OCI-LY7 (cell line): ENCODE results near the gene ATP6V0D1. TPM values are rescaled to one million over a fixed set of nuclear protein-coding genes. Genes with fewer than 3 reads are reported as not detected.
A peak's percentile ranks its signal among the peaks of the same experiment; 100 is the strongest.

Experiments
- BruUV-seq: library from RNA; stranded (reverse); fragments of 400-500 nt; replicated peaks from 2 replicates; lab custom pipeline; 2021; lab: Mats Ljungman, UMichigan
- CTCF ChIA-PET: fragments of 300-600 bp; sonication (Branson Sonifier 250); formaldehyde crosslinking; loops from one replicate; lab custom pipeline; 2022; ENCODE audit warnings: antibody characterized with exemption; ENCODE audit not compliant: unreplicated experiment; lab: Charles Lee
- POLR2A ChIA-PET: fragments of 300-600 bp; sonication (Branson Sonifier 250); formaldehyde crosslinking; loops from one replicate; lab custom pipeline; 2022; ENCODE audit warnings: antibody characterized with exemption; lab: Charles Lee
- DNase-seq: peaks from one replicate; pipeline ENCODE4 v3.0.0-alpha.2; 2015; ENCODE audit warnings: low spot score
- H2AFZ ChIP-seq: fragments of 200-600 bp; sonication (generic), shearing (Covaris generic); 2 replicates; pipeline ENCODE4 v1.6.1; 2014; ENCODE audit warnings: mild to moderate bottlenecking, antibody characterized with exemption, low read length, moderate library complexity
- H3K27ac ChIP-seq: fragments of 200-600 bp; sonication (generic); 2 replicates; pipeline ENCODE4 v1.5.1; 2014; ENCODE audit warnings: mixed run types, low read depth, mild to moderate bottlenecking, moderate library complexity, low read length, inconsistent platforms; ENCODE audit not compliant: poor library complexity, severe bottlenecking
- H3K36me3 ChIP-seq: fragments of 200-600 bp; sonication (generic); 2 replicates; pipeline ENCODE4 v1.6.1; 2014; ENCODE audit warnings: mild to moderate bottlenecking, antibody characterized with exemption, low read length, moderate library complexity, mixed read lengths; ENCODE audit not compliant: insufficient read depth
- H3K4me1 ChIP-seq: fragments of 200-600 bp; sonication (generic); 2 replicates; pipeline ENCODE4 v1.5.1; 2014; ENCODE audit warnings: mild to moderate bottlenecking, low read length; ENCODE audit not compliant: insufficient read depth, poor library complexity, severe bottlenecking
- H3K4me2 ChIP-seq: fragments of 200-600 bp; sonication (generic); 2 replicates; pipeline ENCODE4 v1.6.1; 2014; ENCODE audit warnings: mild to moderate bottlenecking, low read length
- H3K4me3 ChIP-seq: fragments of 200-600 bp; sonication (generic); 2 replicates; pipeline ENCODE4 v1.5.1; 2014; ENCODE audit warnings: mild to moderate bottlenecking, low read depth, low read length; ENCODE audit not compliant: poor library complexity, severe bottlenecking
- H3K79me2 ChIP-seq: fragments of 200-600 bp; sonication (generic); 2 replicates; pipeline ENCODE4 v1.6.1; 2016; ENCODE audit warnings: low read depth, mild to moderate bottlenecking, low read length, moderate library complexity, mixed read lengths; ENCODE audit not compliant: insufficient read depth
- H3K9me2 ChIP-seq: fragments of 200-600 bp; sonication (generic); 2 replicates; pipeline ENCODE4 v1.6.1; 2016; ENCODE audit warnings: mild to moderate bottlenecking, low read length, mixed read lengths; ENCODE audit not compliant: insufficient read depth
- H3K9me3 ChIP-seq: fragments of 200-600 bp; sonication (generic); 2 replicates; pipeline ENCODE4 v1.6.1; 2014; ENCODE audit warnings: mild to moderate bottlenecking, mixed run types, low read length, mixed read lengths
- H4K20me1 ChIP-seq: fragments of 200-600 bp; sonication (generic); 2 replicates; pipeline ENCODE4 v1.6.1; 2014; ENCODE audit warnings: mild to moderate bottlenecking, antibody characterized with exemption, low read length, moderate library complexity, mixed read lengths; ENCODE audit not compliant: insufficient read depth
- CTCF ChIP-seq: fragments of 200-600 bp; sonication (generic); conservative IDR thresholded peaks from 2 replicates; pipeline ENCODE4 v1.5.1; 2014; ENCODE audit warnings: mild to moderate bottlenecking, antibody characterized with exemption, low read length, moderate library complexity, mixed read lengths
- EZH2phosphoT487 ChIP-seq: fragments of 200-600 bp; sonication (generic); IDR thresholded peaks from 2 replicates; pipeline ENCODE4 v1.6.1; 2018; ENCODE audit warnings: low read depth, borderline replicate concordance, mild to moderate bottlenecking, mixed run types, antibody characterized with exemption, low read length, moderate library complexity, mixed read lengths
- intact Hi-C: fragments of 100-400 bp; cut with micrococcal nuclease; formaldehyde crosslinking; loops from one replicate; pipeline ENCODE4 v1.10.0; 2022; ENCODE audit not compliant: unreplicated experiment
- total RNA-seq, 2 experiments: library from RNA; depleted of rRNA in 1 of 2; stranded (reverse); fragments of >200 nt in 1 of 2; shearing (Covaris generic) in 1 of 2; gene quantifications; 2 replicates each; pipeline ENCODE4 v1.2.3, GENCODE V29; 2014 to 2022

Gene ATP6V0D1
- total RNA-seq, 2 experiments from 2014 or later: 24.4 to 38.0 TPM

- no peaks in the 10 kb centered on the region for H3K9me2 ChIP-seq
- CTCF ChIA-PET: no interaction called here
- H3K4me1 ChIP-seq: no peaks in the 10 kb centered on the region
- H3K4me2 ChIP-seq: peak overlapping the region; percentile 58; the same call in 1 of the 2 replicates
- intact Hi-C loops: no loop called here
- TF ChIP-seq CTCF (no peak), EZH2phosphoT487 (no peak)
- no peaks in the 10 kb centered on the region for H3K79me2 ChIP-seq
- no TSS peak for BruUV-seq
- H3K9me3 ChIP-seq: no peaks in the 10 kb centered on the region
- no peaks in the 10 kb centered on the region for H3K36me3 ChIP-seq
- DNase-seq: no peak
- no peak overlapping the region for H3K4me3 ChIP-seq
- H2AFZ ChIP-seq: no peak overlapping the region
- H4K20me1 ChIP-seq: no peaks in the 10 kb centered on the region
- H3K27ac ChIP-seq: no peak overlapping the region
- POLR2A ChIA-PET: no interaction called here
These were observed 51.0 kb downstream of the ATP6V0D1 start for GRCh38 chr16:67429799-67430503.

GRCh38 chr16:67429053-67429798 is 51.7 kb downstream of the ATP6V0D1 start:
- Histone ChIP-seq H3K79me2 (no peaks in the 10 kb centered on the region), H3K9me3 (no peaks in the 10 kb centered on the region), H2AFZ (no peak overlapping the region), H3K27ac (no peak overlapping the region), H4K20me1 (no peaks in the 10 kb centered on the region), H3K4me3 (no peak overlapping the region), H3K4me2 (no peak overlapping the region), H3K36me3 (no peaks in the 10 kb centered on the region), H3K4me1 (no peaks in the 10 kb centered on the region), H3K9me2 (no peaks in the 10 kb centered on the region)
- CTCF ChIA-PET: no interaction called here
- POLR2A ChIA-PET: no interaction called here
- no peak for DNase-seq
- no peak for TF ChIP-seq CTCF
- BruUV-seq: no TSS peak
- intact Hi-C loops: no loop called here
